Kidney epithelial cell (primary cell): ENCODE measurements around the gene KLHDC9. TPM values are rescaled to one million over a fixed set of nuclear protein-coding genes. Genes with fewer than 3 reads are reported as not detected.

Source experiments
- DNase-seq: peaks from one replicate; pipeline ENCODE4 v3.0.0-alpha.2; 2010; ENCODE audit warnings: low read depth
- H3K27me3 ChIP-seq: 2 replicates; pipeline ENCODE4 v1.6.0; 2011; ENCODE audit warnings: low read length; ENCODE audit not compliant: control insufficient read depth, insufficient read depth
- H3K36me3 ChIP-seq: 2 replicates; pipeline ENCODE4 v1.5.1; 2011; ENCODE audit warnings: low read length; ENCODE audit not compliant: control insufficient read depth, insufficient read depth
- H3K4me3 ChIP-seq: 2 replicates; pipeline ENCODE4 v1.5.1; 2011; ENCODE audit warnings: low read depth, mild to moderate bottlenecking, control low read depth, low read length
- CTCF ChIP-seq: IDR thresholded peaks from 2 replicates; pipeline ENCODE4 v1.5.1; 2011; ENCODE audit warnings: mild to moderate bottlenecking, moderate library complexity, low read length, control low read depth, inconsistent platforms; ENCODE audit not compliant: insufficient read depth, poor library complexity, severe bottlenecking
- total RNA-seq: library from RNA; depleted of rRNA; stranded (reverse); fragments of >200 nt; gene quantifications from 2 replicates; pipeline ENCODE4 v1.2.3, GENCODE V29; 2015

KLHDC9 gene
- total RNA-seq, 1 donor from 2014 or later, result 3.1 TPM

GRCh38 chr1:161117759-161118581 is 19.8 kb downstream of the KLHDC9 start, which contains the start of the genes NIT1 and PFDN2:
Gene NIT1, plus strand, starts transcription at chr1:161118105. Its CDS starts 72 bp downstream, at chr1:161118177.
Gene PFDN2, minus strand, starts transcription at chr1:161118037. Its CDS starts 11 bp downstream, at chr1:161118026.
- no peak for DNase-seq
- no peaks in the 10 kb centered on the region for H3K27me3 ChIP-seq
- peaks cover 2% of the 10 kb centered on the region for H3K36me3 ChIP-seq
- no peak for TF ChIP-seq CTCF
- peak within 1 kb of the TSS; percentile 99 for H3K4me3 ChIP-seq

DNA sequence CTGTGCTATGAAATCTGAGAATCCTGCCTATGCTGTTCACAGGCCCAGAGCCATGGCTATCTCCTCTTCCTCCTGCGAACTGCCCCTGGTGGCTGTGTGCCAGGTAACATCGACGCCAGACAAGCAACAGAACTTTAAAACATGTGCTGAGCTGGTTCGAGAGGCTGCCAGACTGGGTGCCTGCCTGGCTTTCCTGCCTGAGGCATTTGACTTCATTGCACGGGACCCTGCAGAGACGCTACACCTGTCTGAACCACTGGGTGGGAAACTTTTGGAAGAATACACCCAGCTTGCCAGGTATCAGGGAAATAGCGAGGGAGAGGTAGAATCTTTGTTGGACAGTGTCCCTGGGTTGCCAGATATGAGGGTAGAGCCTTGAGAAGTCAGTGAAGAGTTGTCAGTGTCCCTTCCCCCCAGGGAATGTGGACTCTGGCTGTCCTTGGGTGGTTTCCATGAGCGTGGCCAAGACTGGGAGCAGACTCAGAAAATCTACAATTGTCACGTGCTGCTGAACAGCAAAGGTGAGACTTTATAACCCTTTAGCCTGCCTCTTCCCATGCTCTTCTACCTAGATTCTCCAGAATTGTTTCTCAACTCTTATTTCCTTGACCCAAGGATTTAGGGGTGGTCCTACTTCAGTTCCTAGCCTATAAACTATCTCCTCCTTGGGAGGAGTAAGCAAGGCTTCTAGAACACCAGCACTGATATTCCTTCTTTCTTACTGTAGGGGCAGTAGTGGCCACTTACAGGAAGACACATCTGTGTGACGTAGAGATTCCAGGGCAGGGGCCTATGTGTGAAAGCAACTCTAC is 21.1 kb downstream of the KLHDC9 start:
- Histone ChIP-seq H3K27me3 (no peaks in the 10 kb centered on the region), H3K36me3 (peaks cover 2% of the 10 kb centered on the region), H3K4me3 (peak overlapping the region; percentile 99)
- peak; percentile 42 for TF ChIP-seq CTCF
- no peak for DNase-seq

- Histone ChIP-seq H3K36me3 (peaks cover 2% of the 10 kb centered on the region), H3K4me3 (no peak overlapping the region), H3K27me3 (no peaks in the 10 kb centered on the region)
- no peak for DNase-seq
- no peak for TF ChIP-seq CTCF
Measured at GRCh38 chr1:161121042-161121650, 23.0 kb downstream of the KLHDC9 start.

- DNase-seq, result no peak
- TF ChIP-seq CTCF, result no peak
- Histone ChIP-seq H3K4me3 (no peak overlapping the region), H3K36me3 (peaks cover 2% of the 10 kb centered on the region), H3K27me3 (no peaks in the 10 kb centered on the region)
Measured at GRCh38 chr1:161121834-161122233, 23.7 kb downstream of the KLHDC9 start.

GRCh38 chr1:161122967-161123366 is 24.8 kb downstream of the KLHDC9 start:
- no peaks in the 10 kb centered on the region for H3K27me3 ChIP-seq
- H3K4me3 ChIP-seq, result no peak overlapping the region
- DNase-seq, result no peak
- peaks cover 2% of the 10 kb centered on the region for H3K36me3 ChIP-seq
- no peak for TF ChIP-seq CTCF
